IMR-90 (cell line): ENCODE results near the gene HECTD1. TPM values are rescaled to one million over a fixed set of nuclear protein-coding genes. Genes with fewer than 3 reads are reported as not detected.
"Not testable (repeated sequence)": the region's sequence is repeated elsewhere in the genome, so short reads cannot be mapped to it uniquely, and the experiment has no call there.

Experiments
- ATAC-seq: fragments of 200-7000 bp; cut with Tn5 transposase; 2 replicates; pipeline ENCODE4 v1.9.1; 2020; ENCODE audit warnings: low read depth, mild to moderate bottlenecking, moderate library complexity
- BruUV-seq: library from RNA; stranded (reverse); fragments of 400-500 nt; replicated peaks from 2 replicates; lab custom pipeline; 2021; lab: Mats Ljungman, UMichigan
- CTCF ChIA-PET: fragments of 300-600 bp; formaldehyde crosslinking; extraction: SDS; loops from one replicate; lab custom pipeline; 2021; ENCODE audit warnings: antibody characterized with exemption; lab: Yijun Ruan, JAX
- POLR2A ChIA-PET: fragments of 300-600 bp; sonication (Branson Sonifier 250); formaldehyde crosslinking; loops from one replicate; lab custom pipeline; 2022; ENCODE audit warnings: antibody characterized with exemption; ENCODE audit not compliant: unreplicated experiment; lab: Charles Lee
- DNase-seq: peaks from one replicate; pipeline ENCODE4 v3.0.0; 2013
- H2AFZ ChIP-seq: replicated peaks from 2 replicates; pipeline ENCODE3; 2013; ENCODE audit warnings: low read length, mild to moderate bottlenecking; ENCODE audit not compliant: poor library complexity
- H2AK5ac ChIP-seq: 2 replicates; pipeline ENCODE4 v1.6.1; 2013; ENCODE audit warnings: low read depth, low read length, inconsistent platforms
- H2AK9ac ChIP-seq: replicated peaks from 2 replicates; pipeline ENCODE3; 2013; ENCODE audit warnings: mild to moderate bottlenecking, low read depth, low read length, moderate library complexity; ENCODE audit not compliant: poor library complexity
- H2BK120ac ChIP-seq: 2 replicates; pipeline ENCODE4 v1.6.1; 2013; ENCODE audit warnings: low read depth, low read length, inconsistent platforms
- H2BK15ac ChIP-seq: 3 replicates; pipeline ENCODE4 v1.6.1; 2013; ENCODE audit warnings: low read depth, low read length, inconsistent platforms
- H2BK20ac ChIP-seq: 2 replicates; pipeline ENCODE4 v1.6.1; 2013; ENCODE audit warnings: low read depth, mild to moderate bottlenecking, inconsistent platforms, low read length, moderate library complexity
- H2BK5ac ChIP-seq: 2 replicates; pipeline ENCODE4 v1.6.1; 2013; ENCODE audit warnings: mild to moderate bottlenecking, low read depth, low read length, inconsistent platforms; ENCODE audit not compliant: poor library complexity, severe bottlenecking
- H3K14ac ChIP-seq: replicated peaks from 2 replicates; pipeline ENCODE4 v1.6.1; 2013; ENCODE audit warnings: low read depth, low read length, inconsistent platforms
- H3K18ac ChIP-seq: 2 replicates; pipeline ENCODE4 v1.6.1; 2013; ENCODE audit warnings: low read depth, low read length, control low read depth
- H3K23ac ChIP-seq: 2 replicates; pipeline ENCODE4 v1.6.1; 2013; ENCODE audit warnings: low read depth, low read length, inconsistent platforms
- H3K27ac ChIP-seq: 2 replicates; pipeline ENCODE4 v1.5.1; 2013; ENCODE audit warnings: mild to moderate bottlenecking, control low read depth, low read length; ENCODE audit not compliant: insufficient read depth
- H3K27me3 ChIP-seq: 2 replicates; pipeline ENCODE4 v1.6.1; 2013; ENCODE audit warnings: low read length; ENCODE audit not compliant: control insufficient read depth, insufficient read depth
- H3K36me3 ChIP-seq: 2 replicates; pipeline ENCODE4 v1.6.1; 2013; ENCODE audit warnings: low read length, mixed read lengths; ENCODE audit not compliant: control insufficient read depth, insufficient read depth
- H3K4ac ChIP-seq: 2 replicates; pipeline ENCODE4 v1.6.1; 2013; ENCODE audit warnings: low read depth, low read length, inconsistent platforms
- H3K4me1 ChIP-seq: 2 replicates; pipeline ENCODE4 v1.6.1; 2013; ENCODE audit warnings: low read length, mixed read lengths; ENCODE audit not compliant: control insufficient read depth, insufficient read depth
- H3K4me2 ChIP-seq: 2 replicates; pipeline ENCODE4 v1.6.1; 2013; ENCODE audit warnings: low read depth, mild to moderate bottlenecking, control low read depth, low read length, moderate library complexity
- H3K4me3 ChIP-seq: 2 replicates; pipeline ENCODE4 v1.5.1; 2013; ENCODE audit warnings: low read depth, mild to moderate bottlenecking, control low read depth, low read length, moderate library complexity; ENCODE audit not compliant: insufficient read depth
- H3K56ac ChIP-seq: 2 replicates; pipeline ENCODE4 v1.6.1; 2013; ENCODE audit warnings: low read length, inconsistent platforms; ENCODE audit not compliant: insufficient read depth; ENCODE audit errors: extremely low read depth
- H3K79me1 ChIP-seq, 2 experiments: 2 replicates each; pipeline ENCODE4 v1.6.1; 2013; ENCODE audit warnings: low read length in 2 of 2, inconsistent platforms in 1 of 2, low read depth in 1 of 2
- H3K9ac ChIP-seq: 2 replicates; pipeline ENCODE4 v1.6.1; 2013; ENCODE audit warnings: low read depth, low read length, control low read depth
- H3K9me1 ChIP-seq: 2 replicates; pipeline ENCODE4 v1.6.1; 2013; ENCODE audit warnings: low read length, inconsistent platforms; ENCODE audit not compliant: insufficient read depth
- H3K9me3 ChIP-seq: 2 replicates; pipeline ENCODE4 v1.6.1; 2013; ENCODE audit warnings: low read length; ENCODE audit not compliant: control insufficient read depth, insufficient read depth
- H4K20me1 ChIP-seq: 2 replicates; pipeline ENCODE4 v1.6.1; 2013; ENCODE audit warnings: low read length, inconsistent platforms; ENCODE audit not compliant: insufficient read depth
- H4K5ac ChIP-seq: 2 replicates; pipeline ENCODE4 v1.6.1; 2013; ENCODE audit warnings: mild to moderate bottlenecking, low read depth, low read length, control low read depth
- H4K8ac ChIP-seq, 2 experiments: 2 replicates each; pipeline ENCODE4 v1.6.1; 2013; ENCODE audit warnings: low read depth in 2 of 2, low read length in 2 of 2, control low read depth in 1 of 2, inconsistent platforms in 1 of 2
- H4K91ac ChIP-seq: 2 replicates; pipeline ENCODE4 v1.6.1; 2013; ENCODE audit warnings: low read depth, low read length, inconsistent platforms; ENCODE audit not compliant: insufficient read depth
- whole genome bisulfite sequencing, 2 experiments: methylation state at CpG; one replicate each; pipeline versions ENCODE4 v1.1.5 to v1.1.7; 2013; ENCODE audit warnings: missing lambda C conversion rate in 2 of 2; ENCODE audit not compliant: insufficient read length in 1 of 2; ENCODE audit errors: extremely low coverage in 2 of 2; 5-methylcytosine and 5-hydroxymethylcytosine counted together
- dilution Hi-C: fragments of 300-500 bp; cut with HindIII; formaldehyde crosslinking; loops from one replicate; pipeline ENCODE4 v1.14.3; 2018; ENCODE audit warnings: low sequenced_read_pairs; ENCODE audit not compliant: unreplicated experiment
- in situ Hi-C: fragments of 300-500 bp; cut with MboI; formaldehyde crosslinking; loops from 3 replicates; pipeline ENCODE4 v1.14.3; 2019; ENCODE audit warnings: low sequenced_read_pairs, inconsistent platforms, mixed read lengths
- intact Hi-C: fragments of 100-400 bp; cut with micrococcal nuclease; formaldehyde crosslinking; loops from 2 replicates; pipeline ENCODE4 v1.10.0; 2022
- polyA plus RNA-seq, 3 experiments: library from polyadenylated mRNA; depleted of rRNA; stranded (reverse); fragments of >200 nt; gene quantifications; 2 replicates each; pipeline ENCODE4 v1.2.3, GENCODE V29; 2012; ENCODE audit warnings: low replicate concordance in 1 of 3
- total RNA-seq: library from RNA; depleted of rRNA; stranded (reverse); fragments of >200 nt; gene quantifications from 2 replicates; pipeline ENCODE4 v1.2.3, GENCODE V29; 2012

The HECTD1 gene
- total and polyA plus RNA-seq, 2 of the 4 experiments (the other 2 are of a cell fraction) = 48.5 to 228 TPM

GRCh38 chr14:31203899-31204592 lies 3.5 kb downstream of the HECTD1 start:
- BruUV-seq, H3K9me3 ChIP-seq, H2AK9ac ChIP-seq, DNase-seq, H3K9me1 ChIP-seq, H2BK5ac ChIP-seq, H3K4me2 ChIP-seq, H3K27ac ChIP-seq, H2BK20ac ChIP-seq, H4K91ac ChIP-seq, H2AK5ac ChIP-seq, H3K56ac ChIP-seq, H3K18ac ChIP-seq, H3K9ac ChIP-seq, H3K4me1 ChIP-seq, CTCF ChIA-PET, H3K36me3 ChIP-seq, H2AFZ ChIP-seq, in situ Hi-C loops, H4K8ac ChIP-seq, H2BK120ac ChIP-seq, H2BK15ac ChIP-seq, H3K27me3 ChIP-seq, dilution Hi-C loops, ATAC-seq, H3K23ac ChIP-seq, H4K5ac ChIP-seq, POLR2A ChIA-PET, H3K4ac ChIP-seq, H3K14ac ChIP-seq, H3K4me3 ChIP-seq: not testable (repeated sequence)
- Histone ChIP-seq H4K20me1 (peaks cover 22% of the 10 kb centered on the region), H3K79me1 (peaks cover 11 to 46% of the 10 kb centered on the region in 2 experiments; a peak in 3 of 4 replicates)
- no CpG with 5 or more reads among the region's 11 CpGs for WGBS, 2 experiments
- intact Hi-C loops = loop anchor here (10.0 kb wide), 1 partner anchor 219 kb away; no protein-coding TSS in a partner anchor
